ENCODE data around the gene CTNND2.

CTNND2 gene

GRCh38 chr5:11596657-11597071, 307.6 kb downstream of the CTNND2 start:
- Mint-ChIP-seq H3K27ac (no peak overlapping the region), H3K9me3 (peaks cover 0 to 2% of the 10 kb centered on the region in 2 donors), H3K36me3 (no peaks in the 10 kb centered on the region), H3K4me3 (no peak overlapping the region), H3K4me1 (no peaks in the 10 kb centered on the region), H3K27me3 (no peaks in the 10 kb centered on the region)
- ATAC-seq (replicated peaks): no peak
- no peak for DNase-seq

- no peaks in the 10 kb centered on the region for H3K4me1 Mint-ChIP-seq
- no peaks in the 10 kb centered on the region for H3K27me3 Mint-ChIP-seq
- ATAC-seq (replicated peaks) (no peak), DNase-seq (no peak)
- no peaks in the 10 kb centered on the region for H3K36me3 Mint-ChIP-seq
- no peak overlapping the region for H3K27ac Mint-ChIP-seq
- H3K4me3 Mint-ChIP-seq: no peak overlapping the region
- H3K9me3 Mint-ChIP-seq: peaks cover 0 to 2% of the 10 kb centered on the region in 2 donors
Observed at GRCh38 chr5:11596185-11596584, 308.1 kb downstream of the CTNND2 start.

- H3K36me3 Mint-ChIP-seq: no peaks in the 10 kb centered on the region
- no peaks in the 10 kb centered on the region for H3K4me1 Mint-ChIP-seq
- DNase-seq (no peak), ATAC-seq (replicated peaks) (no peak)
- H3K27me3 Mint-ChIP-seq: no peaks in the 10 kb centered on the region
- no peak overlapping the region for H3K27ac Mint-ChIP-seq
- no peak overlapping the region for H3K4me3 Mint-ChIP-seq
- peaks cover 0 to 2% of the 10 kb centered on the region in 2 donors for H3K9me3 Mint-ChIP-seq
Observed at GRCh38 chr5:11595045-11595444, 309.2 kb downstream of the CTNND2 start.

GRCh38 chr5:11594021-11594420, 310.2 kb downstream of the CTNND2 start:
- Mint-ChIP-seq H3K9me3 (peaks cover 0 to 2% of the 10 kb centered on the region in 2 donors), H3K27ac (no peak overlapping the region)
- no peak for ATAC-seq (replicated peaks)

GRCh38 chr5:11590475-11590874, 313.8 kb downstream of the CTNND2 start:
- Mint-ChIP-seq H3K4me3 (no peak overlapping the region), H3K9me3 (peaks cover 0 to 2% of the 10 kb centered on the region in 2 donors), H3K27me3 (no peaks in the 10 kb centered on the region), H3K27ac (no peak overlapping the region), H3K4me1 (no peaks in the 10 kb centered on the region), H3K36me3 (no peaks in the 10 kb centered on the region)
- ATAC-seq (replicated peaks) (no peak), DNase-seq (no peak)

More at GRCh38 chr5:11594021-11594420, 310.2 kb downstream of the CTNND2 start:
- H3K36me3 Mint-ChIP-seq: no peaks in the 10 kb centered on the region
- H3K27me3 Mint-ChIP-seq: no peaks in the 10 kb centered on the region
- H3K4me3 Mint-ChIP-seq: no peak overlapping the region
- no peak for DNase-seq
- no peaks in the 10 kb centered on the region for H3K4me1 Mint-ChIP-seq

- peaks cover 0 to 2% of the 10 kb centered on the region in 2 donors for H3K9me3 Mint-ChIP-seq
- no peaks in the 10 kb centered on the region for H3K27me3 Mint-ChIP-seq
- no peak overlapping the region for H3K27ac Mint-ChIP-seq
- H3K4me1 Mint-ChIP-seq: no peaks in the 10 kb centered on the region
- no peaks in the 10 kb centered on the region for H3K36me3 Mint-ChIP-seq
- no peak for ATAC-seq (replicated peaks)
- DNase-seq: no peak
- H3K4me3 Mint-ChIP-seq: no peak overlapping the region
Observed at GRCh38 chr5:11588803-11589202, 315.4 kb downstream of the CTNND2 start.

- ATAC-seq (replicated peaks): no peak
- Mint-ChIP-seq H3K4me3 (no peak overlapping the region), H3K27me3 (no peaks in the 10 kb centered on the region), H3K27ac (no peak overlapping the region), H3K36me3 (no peaks in the 10 kb centered on the region), H3K4me1 (no peaks in the 10 kb centered on the region), H3K9me3 (no peaks in the 10 kb centered on the region)
- DNase-seq: no peak
Observed at GRCh38 chr5:11584017-11584416, 320.2 kb downstream of the CTNND2 start.

GRCh38 chr5:11579351-11579750, 324.9 kb downstream of the CTNND2 start:
- Mint-ChIP-seq H3K36me3 (no peaks in the 10 kb centered on the region), H3K4me1 (no peaks in the 10 kb centered on the region), H3K9me3 (no peaks in the 10 kb centered on the region), H3K4me3 (no peak overlapping the region), H3K27ac (no peak overlapping the region), H3K27me3 (no peaks in the 10 kb centered on the region)
- DNase-seq (no peak), ATAC-seq (replicated peaks) (no peak)

GRCh38 chr5:11574787-11575186, 329.5 kb downstream of the CTNND2 start:
- H3K4me1 Mint-ChIP-seq: no peaks in the 10 kb centered on the region
- H3K27ac Mint-ChIP-seq: no peak overlapping the region
- DNase-seq (no peak), ATAC-seq (replicated peaks) (no peak)
- H3K27me3 Mint-ChIP-seq: no peaks in the 10 kb centered on the region
- H3K36me3 Mint-ChIP-seq: no peaks in the 10 kb centered on the region
- H3K9me3 Mint-ChIP-seq: peaks cover 0 to 2% of the 10 kb centered on the region in 2 donors
- no peak overlapping the region for H3K4me3 Mint-ChIP-seq

- Mint-ChIP-seq H3K4me1 (no peaks in the 10 kb centered on the region), H3K27me3 (no peaks in the 10 kb centered on the region), H3K4me3 (no peak overlapping the region), H3K9me3 (peaks cover 0 to 2% of the 10 kb centered on the region in 2 donors), H3K36me3 (no peaks in the 10 kb centered on the region), H3K27ac (no peak overlapping the region)
- ATAC-seq (replicated peaks): no peak
- no peak for DNase-seq
Observed at GRCh38 chr5:11573140-11573992, 330.9 kb downstream of the CTNND2 start.

- no peaks in the 10 kb centered on the region for H3K4me1 Mint-ChIP-seq
- H3K27ac Mint-ChIP-seq: no peak overlapping the region
- peaks cover 2 to 4% of the 10 kb centered on the region in 2 donors for H3K9me3 Mint-ChIP-seq
- H3K4me3 Mint-ChIP-seq: no peak overlapping the region
- ATAC-seq (replicated peaks) (no peak), DNase-seq (no peak)
- peaks cover 0 to 2% of the 10 kb centered on the region in 2 donors for H3K36me3 Mint-ChIP-seq
- H3K27me3 Mint-ChIP-seq: no peaks in the 10 kb centered on the region
Observed at GRCh38 chr5:11564706-11565105, 339.5 kb downstream of the CTNND2 start.

GRCh38 chr5:11563822-11564221, 340.4 kb downstream of the CTNND2 start:
- no peak for DNase-seq
- H3K36me3 Mint-ChIP-seq: peaks cover 0 to 2% of the 10 kb centered on the region in 2 donors
- ATAC-seq (replicated peaks): no peak
- H3K27ac Mint-ChIP-seq: no peak overlapping the region
- no peak overlapping the region for H3K4me3 Mint-ChIP-seq
- no peaks in the 10 kb centered on the region for H3K27me3 Mint-ChIP-seq
- H3K9me3 Mint-ChIP-seq: peaks cover 2 to 4% of the 10 kb centered on the region in 2 donors
- H3K4me1 Mint-ChIP-seq: no peaks in the 10 kb centered on the region

- no peak for DNase-seq
- H3K4me3 Mint-ChIP-seq: no peak overlapping the region
- no peaks in the 10 kb centered on the region for H3K4me1 Mint-ChIP-seq
Observed at GRCh38 chr5:11560915-11561697, 343.1 kb downstream of the CTNND2 start.

GRCh38 chr5:11557063-11557462, 347.2 kb downstream of the CTNND2 start:
- Mint-ChIP-seq H3K27me3 (no peaks in the 10 kb centered on the region), H3K9me3 (peaks cover 0 to 4% of the 10 kb centered on the region in 2 donors)

More at GRCh38 chr5:11560915-11561697, 343.1 kb downstream of the CTNND2 start:
- Mint-ChIP-seq H3K9me3 (peaks cover 0 to 4% of the 10 kb centered on the region in 2 donors), H3K36me3 (peaks cover 0 to 2% of the 10 kb centered on the region in 2 donors), H3K27ac (no peak overlapping the region), H3K27me3 (no peaks in the 10 kb centered on the region)
- ATAC-seq (replicated peaks): peak in 1 of 2 donors; percentile 14

More at GRCh38 chr5:11557063-11557462, 347.2 kb downstream of the CTNND2 start:
- no peaks in the 10 kb centered on the region for H3K4me1 Mint-ChIP-seq
- H3K27ac Mint-ChIP-seq: no peak overlapping the region
- H3K4me3 Mint-ChIP-seq: no peak overlapping the region
- DNase-seq (no peak), ATAC-seq (replicated peaks) (no peak)
- H3K36me3 Mint-ChIP-seq: no peaks in the 10 kb centered on the region
